HuH-7.5 (cell line): ENCODE results near the gene ZNF391.
"Not testable (repeated sequence)": the region's sequence is repeated elsewhere in the genome, so short reads cannot be mapped to it uniquely, and the experiment has no call there.

Source experiments
- DNase-seq: peaks from one replicate; pipeline ENCODE4 v3.0.0; 2011; ENCODE audit warnings: low spot score

The ZNF391 gene

DNA sequence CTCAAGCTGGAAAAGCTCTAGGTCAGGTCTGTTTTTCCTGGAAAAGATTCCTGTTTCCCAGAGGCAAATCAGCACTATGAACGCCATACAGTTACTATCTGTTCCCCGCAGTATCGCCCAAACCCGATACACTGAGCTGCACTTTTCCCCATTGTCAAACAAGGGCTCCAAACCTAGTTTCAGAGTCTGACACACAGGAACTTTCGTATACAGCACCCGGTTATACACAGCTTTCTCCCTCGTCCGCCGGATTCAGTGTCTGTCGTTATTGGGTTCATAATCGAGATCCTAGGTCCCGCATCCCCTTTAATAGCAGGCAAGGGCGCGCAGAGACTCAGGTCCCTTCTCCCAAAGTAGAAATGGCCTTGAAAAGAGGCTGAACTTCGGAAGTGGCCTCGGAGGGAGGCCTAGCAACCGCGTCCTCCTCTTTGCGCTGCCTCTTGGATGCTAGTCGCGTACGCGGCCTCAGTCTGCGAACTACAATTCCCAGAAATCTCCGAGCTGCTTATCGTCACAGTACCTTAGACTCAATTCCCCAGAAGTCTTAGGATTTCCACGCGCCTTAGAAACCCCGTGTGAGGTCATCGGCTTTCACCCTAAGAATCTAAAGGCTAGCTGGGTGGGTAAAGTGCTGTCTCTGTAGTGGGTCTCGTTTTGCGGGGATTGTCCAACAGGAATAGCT is 34.2 kb downstream of the ZNF391 start:
- DNase-seq, result no peak

DNA sequence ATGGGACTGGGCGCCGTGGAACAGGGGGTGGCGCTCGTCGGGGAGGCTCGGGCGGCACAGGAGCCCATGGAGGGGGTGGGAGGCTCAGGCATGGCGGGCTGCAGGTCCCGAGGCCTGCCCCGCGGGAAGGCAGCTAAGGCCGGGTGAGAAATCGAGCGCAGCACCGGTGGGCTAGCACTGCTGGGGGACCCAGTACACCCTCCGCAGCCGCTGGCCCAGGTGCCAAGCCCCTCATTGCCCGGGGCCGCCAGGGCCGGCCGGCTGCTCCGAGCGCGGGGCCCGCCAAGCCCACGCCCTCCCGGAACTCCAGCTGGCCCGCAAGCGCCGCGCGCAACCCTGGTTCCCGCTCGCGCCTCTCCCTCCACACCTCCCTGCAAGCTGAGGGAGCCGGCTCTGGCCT is 36.3 kb downstream of the ZNF391 start:
- DNase-seq, result not testable (repeated sequence)

DNA sequence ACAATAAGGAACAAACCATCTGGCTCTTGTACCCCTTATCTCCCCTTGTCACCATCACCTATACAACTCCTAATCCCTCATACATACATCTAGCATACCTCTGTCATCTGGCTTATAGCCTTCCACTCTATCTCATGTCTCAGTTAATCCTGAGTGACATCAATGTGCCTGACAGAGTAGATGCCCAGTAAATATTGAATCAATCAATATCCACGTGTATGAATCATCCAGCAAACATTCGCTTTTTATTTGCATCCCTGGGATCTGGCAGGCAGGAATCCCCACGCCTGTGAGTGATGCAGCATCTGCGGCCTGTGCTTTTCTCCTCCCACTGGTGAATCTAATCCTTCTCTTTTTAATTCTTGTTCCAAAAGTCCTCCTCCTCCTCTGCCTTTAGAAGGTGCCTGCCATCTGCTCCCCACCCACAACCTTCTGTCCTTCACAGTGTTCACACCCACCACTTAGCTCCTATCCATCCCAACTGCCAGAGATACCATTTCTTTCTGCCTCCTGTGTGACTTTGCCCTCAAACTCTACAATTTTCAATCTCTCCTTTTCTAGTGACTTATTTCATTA is 37.6 kb downstream of the ZNF391 start:
- DNase-seq, result no peak

DNA sequence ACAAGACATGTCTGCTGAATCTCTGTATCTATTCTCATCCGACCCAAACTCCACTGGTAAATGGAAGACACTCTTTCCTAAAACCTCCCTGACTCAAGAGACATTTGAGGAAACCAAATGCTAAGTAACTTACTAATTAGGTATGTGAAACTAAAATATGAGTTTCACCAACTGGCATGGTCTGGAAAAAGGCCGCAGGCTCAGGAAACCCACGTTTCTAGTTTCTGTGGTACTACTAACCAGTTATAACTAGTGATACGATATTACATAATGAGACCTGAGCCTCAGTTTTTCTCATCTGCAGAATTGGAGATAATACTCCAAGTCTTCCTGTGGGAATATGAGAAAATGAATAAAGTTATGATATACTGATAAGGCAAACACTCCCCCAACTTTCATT is 39.9 kb downstream of the ZNF391 start:
- DNase-seq, result no peak

DNA sequence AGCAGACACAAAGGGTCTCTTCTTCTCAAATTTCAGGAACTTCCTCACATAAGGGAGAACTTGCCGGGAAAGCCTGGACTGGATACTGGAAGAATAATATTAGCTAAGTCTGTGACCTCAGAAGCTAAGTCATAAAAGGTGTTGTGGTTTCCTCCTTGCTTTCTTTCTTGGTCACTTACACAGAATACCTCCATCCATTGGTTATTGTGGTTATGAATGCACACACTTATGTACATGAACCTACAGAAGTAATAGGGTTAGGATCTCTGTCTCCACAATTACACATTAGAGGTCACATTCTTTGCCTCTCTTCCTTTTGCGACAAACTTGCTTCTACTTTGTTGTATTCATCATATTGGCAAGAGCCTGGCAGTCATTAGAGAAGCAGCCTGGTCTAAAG is 40.4 kb downstream of the ZNF391 start:
- DNase-seq, result no peak

DNA sequence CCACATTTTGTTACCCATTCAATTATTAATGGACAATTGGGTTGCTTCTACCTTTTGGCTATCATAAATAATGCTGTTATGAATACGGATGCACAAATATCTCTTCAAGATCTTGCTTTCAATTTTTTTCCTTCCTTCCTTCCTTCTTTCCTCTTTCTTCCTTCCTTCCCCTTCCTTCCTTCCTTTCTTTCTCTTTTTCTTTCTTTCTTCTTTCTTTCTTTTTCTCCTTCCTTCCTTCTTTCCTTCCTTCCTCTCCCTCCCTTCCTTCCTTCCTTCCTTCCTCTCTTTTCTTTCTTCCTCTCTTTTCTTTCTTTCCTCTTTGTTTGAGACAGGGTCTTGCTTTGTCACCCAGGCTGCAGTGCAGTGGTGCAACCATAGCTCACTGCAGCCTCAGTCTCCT is 45.2 kb downstream of the ZNF391 start:
- DNase-seq, result no peak

DNA sequence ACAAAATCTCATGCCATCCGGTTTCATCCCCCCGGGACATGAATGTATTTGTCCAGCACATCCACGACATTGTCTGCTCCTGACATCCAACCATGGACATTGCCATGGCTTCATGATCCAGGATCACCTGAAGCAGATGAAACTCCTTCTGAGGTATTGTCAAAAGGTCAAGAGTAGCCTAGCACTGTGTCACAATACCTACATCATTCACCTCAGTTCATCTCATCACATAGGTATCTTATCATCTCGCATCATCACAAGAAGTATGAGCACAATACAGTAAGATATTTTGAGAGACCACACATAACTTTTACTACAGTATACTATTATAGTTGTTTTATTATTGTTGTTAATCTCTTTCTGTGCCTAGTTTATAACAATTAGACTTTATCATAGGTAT is 50.8 kb downstream of the ZNF391 start:
- no peak for DNase-seq

DNA sequence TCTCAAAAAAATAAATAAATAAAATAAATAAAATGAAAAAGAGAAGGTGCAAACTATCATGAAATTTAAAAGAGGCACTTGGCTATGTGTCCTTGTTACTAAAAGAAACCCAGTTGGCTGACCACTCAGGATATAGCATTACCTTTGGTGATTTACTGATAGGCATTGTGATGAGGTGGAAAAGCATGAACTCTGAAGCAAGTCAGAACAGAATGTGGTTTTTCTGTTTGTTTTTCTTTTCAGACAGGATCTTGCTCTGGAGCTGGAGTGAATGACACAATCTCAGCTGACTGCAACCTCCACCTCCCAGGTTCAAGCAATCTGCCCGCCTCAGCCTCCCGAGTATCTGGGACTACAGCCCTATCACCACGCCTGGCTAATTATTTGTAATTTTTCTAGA is 52.4 kb downstream of the ZNF391 start:
- no peak for DNase-seq

DNA sequence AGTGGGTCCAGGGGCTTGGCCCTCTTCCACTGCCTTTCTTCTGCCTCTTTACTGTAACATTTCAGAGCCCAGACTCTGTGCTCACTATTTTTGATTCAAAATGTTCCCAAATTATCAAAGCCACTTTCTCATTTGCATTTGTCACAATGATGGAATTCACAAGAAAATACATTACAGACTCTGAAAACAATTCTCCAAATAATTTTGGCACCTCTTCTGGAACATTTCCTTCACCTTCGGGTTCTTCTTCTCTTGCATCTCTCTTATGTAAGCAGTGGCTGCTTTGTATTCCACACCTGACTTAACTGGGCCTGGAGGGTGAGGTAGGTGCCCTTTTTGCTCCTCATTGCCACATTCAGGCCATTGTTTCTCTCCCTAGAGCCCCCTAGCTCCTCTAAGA is 54.4 kb downstream of the ZNF391 start:
- no peak for DNase-seq

DNA sequence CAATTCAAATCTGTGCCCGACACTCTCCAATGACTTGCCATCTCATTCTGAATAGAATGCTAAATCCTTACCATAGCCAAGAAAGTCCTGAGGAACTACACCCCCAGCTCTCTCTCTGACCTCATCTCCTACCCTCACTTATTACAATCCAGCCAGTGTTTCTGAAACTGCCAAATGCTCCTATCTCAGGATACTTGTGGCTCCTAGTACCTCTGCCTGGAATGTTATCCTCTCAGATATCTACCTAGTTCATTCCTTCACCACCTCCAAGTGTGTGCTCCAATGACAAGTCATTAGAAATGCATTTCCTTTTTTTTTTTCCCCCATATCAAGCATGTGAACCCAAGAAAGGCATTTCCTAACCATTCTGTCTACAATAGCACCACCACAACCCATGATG is 59.9 kb downstream of the ZNF391 start:
- no peak for DNase-seq

DNA sequence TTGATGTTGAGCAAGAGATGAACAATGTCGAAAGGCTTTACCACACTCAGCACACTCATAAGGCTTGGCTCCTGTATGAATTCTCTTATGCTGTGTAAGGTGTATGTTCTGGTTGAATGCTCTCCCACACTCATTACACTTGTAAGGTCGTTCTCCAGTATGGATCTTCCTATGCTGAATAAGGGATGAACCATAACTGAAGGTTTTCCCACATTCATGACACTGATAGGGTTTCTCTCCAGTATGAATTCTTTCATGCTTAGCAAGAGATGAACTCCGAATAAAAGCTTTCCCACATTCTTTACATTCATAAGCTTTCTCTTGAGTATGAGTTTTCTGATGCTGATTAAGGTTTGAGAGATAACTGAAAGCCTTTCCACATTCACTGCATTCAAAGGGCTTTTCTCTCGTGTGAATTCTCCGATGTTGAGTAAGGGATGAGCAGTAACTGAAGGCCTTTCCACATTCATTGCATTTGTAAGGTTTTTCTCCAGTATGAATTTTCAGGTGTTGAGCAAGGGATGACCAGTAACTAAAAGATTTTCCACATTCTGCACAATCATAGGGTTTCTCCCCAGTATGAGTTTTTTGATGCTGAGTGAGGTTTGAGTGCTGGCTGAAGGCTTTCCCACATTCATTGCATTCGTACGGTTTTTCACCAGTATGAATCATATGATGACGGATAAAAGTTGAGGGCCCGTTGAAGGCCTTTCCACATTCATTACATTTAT is 63.3 kb downstream of the ZNF391 start:
- DNase-seq, result no peak

DNA sequence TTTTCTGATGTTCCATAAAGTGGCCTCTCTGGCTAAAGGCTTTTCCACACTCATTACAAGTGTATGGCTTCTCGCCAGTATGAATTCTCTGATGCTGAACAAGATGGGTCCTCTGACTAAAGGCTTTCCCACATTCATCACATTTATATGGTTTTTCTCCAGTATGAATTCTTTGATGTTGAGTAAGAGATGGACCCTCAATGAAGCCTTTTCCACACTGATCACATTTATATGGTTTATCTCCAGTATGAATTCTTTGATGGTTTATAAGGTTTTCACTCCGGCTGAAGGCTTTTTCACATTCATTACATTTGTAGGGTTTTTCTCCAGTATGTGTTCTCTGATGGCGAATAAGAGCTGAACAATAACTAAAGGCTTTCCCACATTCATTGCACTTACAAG is 63.9 kb downstream of the ZNF391 start:
- DNase-seq, result no peak
